Left forelimb (tissue), 1 donor: ENCODE results near the gene CD8A.
"Not testable (repeated sequence)": the region's sequence is repeated elsewhere in the genome, so short reads cannot be mapped to it uniquely, and the experiment has no call there.

Experiments used
- DNase-seq: peaks from one replicate; pipeline ENCODE4 v3.0.0-alpha.2; 2018; ENCODE audit warnings: low spot score

CD8A gene

GRCh38 chr2:86776532-86776931 is 14.2 kb downstream of the CD8A start:
- no peak for DNase-seq

GRCh38 chr2:86775338-86775737 is 15.4 kb downstream of the CD8A start:
- no peak for DNase-seq

- no peak for DNase-seq
These were observed 15.9 kb downstream of the CD8A start for GRCh38 chr2:86774862-86775261.

GRCh38 chr2:86772611-86773010 is 18.1 kb downstream of the CD8A start:
- DNase-seq = no peak

- DNase-seq = no peak
These were observed 19.9 kb downstream of the CD8A start for GRCh38 chr2:86770816-86771301.

GRCh38 chr2:86769838-86770237 is 20.9 kb downstream of the CD8A start:
- no peak for DNase-seq

- DNase-seq = no peak
These were observed 22.3 kb downstream of the CD8A start for GRCh38 chr2:86768189-86768949.

- DNase-seq = no peak
These were observed 25.4 kb downstream of the CD8A start for GRCh38 chr2:86765310-86765695.

- no peak for DNase-seq
These were observed 25.9 kb downstream of the CD8A start for GRCh38 chr2:86764661-86765309.

GRCh38 chr2:86760371-86760770 is 30.3 kb downstream of the CD8A start:
- no peak for DNase-seq

- DNase-seq = no peak
These were observed 32.3 kb downstream of the CD8A start for GRCh38 chr2:86758405-86758804.

- DNase-seq = no peak
These were observed 37.1 kb downstream of the CD8A start for GRCh38 chr2:86753606-86754005.

- DNase-seq = no peak
These were observed 37.8 kb downstream of the CD8A start for GRCh38 chr2:86752934-86753333.

GRCh38 chr2:86751778-86752177 is 38.9 kb downstream of the CD8A start:
- no peak for DNase-seq

- DNase-seq = no peak
These were observed 40.4 kb downstream of the CD8A start for GRCh38 chr2:86750240-86750839.

- no peak for DNase-seq
These were observed 42.7 kb downstream of the CD8A start for GRCh38 chr2:86747711-86748639.

- DNase-seq = no peak
These were observed 43.8 kb downstream of the CD8A start for GRCh38 chr2:86746939-86747338.

- no peak for DNase-seq
These were observed 46.6 kb downstream of the CD8A start for GRCh38 chr2:86744152-86744551.

GRCh38 chr2:86741889-86742498 is 48.7 kb downstream of the CD8A start:
- DNase-seq = not testable (repeated sequence)

- DNase-seq = not testable (repeated sequence)
These were observed 50.8 kb downstream of the CD8A start for GRCh38 chr2:86739889-86740288.

- DNase-seq = not testable (repeated sequence)
These were observed 51.2 kb downstream of the CD8A start for GRCh38 chr2:86739485-86739884.

GRCh38 chr2:86734896-86735295 is 55.8 kb downstream of the CD8A start:
- DNase-seq = not testable (repeated sequence)
